ENCODE results near the gene CDADC1. TPM values are rescaled to one million over a fixed set of nuclear protein-coding genes. Genes with fewer than 3 reads are reported as not detected.
A peak's percentile ranks its signal among the peaks of the same experiment; 100 is the strongest.

Gene CDADC1
- total RNA-seq, 1 donor from 2014 or later: 11.4 TPM

GRCh38 chr13:49300276-49300675 is 52.6 kb downstream of the CDADC1 start:
- Histone ChIP-seq H3K4me3 (no peak overlapping the region), H3K27me3 (ENCODE audit: low read depth) (no peaks in the 10 kb centered on the region), H3K27ac (replicated peaks) (no peak overlapping the region), H3K4me1 (peaks cover 21% of the 10 kb centered on the region), H3K36me3 (no peaks in the 10 kb centered on the region), H3K9me3 (replicated peaks) (no peaks in the 10 kb centered on the region)
- intact Hi-C loops (cut with micrococcal nuclease): loop anchor here (5.0 to 10.0 kb wide), 2 partner anchors 135 to 307 kb away; no protein-coding TSS in a partner anchor
- TF ChIP-seq, protein P1, sequence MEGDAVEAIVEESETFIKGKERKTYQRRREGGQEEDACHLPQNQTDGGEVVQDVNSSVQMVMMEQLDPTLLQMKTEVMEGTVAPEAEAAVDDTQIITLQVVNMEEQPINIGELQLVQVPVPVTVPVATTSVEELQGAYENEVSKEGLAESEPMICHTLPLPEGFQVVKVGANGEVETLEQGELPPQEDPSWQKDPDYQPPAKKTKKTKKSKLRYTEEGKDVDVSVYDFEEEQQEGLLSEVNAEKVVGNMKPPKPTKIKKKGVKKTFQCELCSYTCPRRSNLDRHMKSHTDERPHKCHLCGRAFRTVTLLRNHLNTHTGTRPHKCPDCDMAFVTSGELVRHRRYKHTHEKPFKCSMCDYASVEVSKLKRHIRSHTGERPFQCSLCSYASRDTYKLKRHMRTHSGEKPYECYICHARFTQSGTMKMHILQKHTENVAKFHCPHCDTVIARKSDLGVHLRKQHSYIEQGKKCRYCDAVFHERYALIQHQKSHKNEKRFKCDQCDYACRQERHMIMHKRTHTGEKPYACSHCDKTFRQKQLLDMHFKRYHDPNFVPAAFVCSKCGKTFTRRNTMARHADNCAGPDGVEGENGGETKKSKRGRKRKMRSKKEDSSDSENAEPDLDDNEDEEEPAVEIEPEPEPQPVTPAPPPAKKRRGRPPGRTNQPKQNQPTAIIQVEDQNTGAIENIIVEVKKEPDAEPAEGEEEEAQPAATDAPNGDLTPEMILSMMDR (IDR thresholded peaks at IDR 0.05; ENCODE audit: borderline replicate concordance): no peak
- DNase-seq: no peak

DNA sequence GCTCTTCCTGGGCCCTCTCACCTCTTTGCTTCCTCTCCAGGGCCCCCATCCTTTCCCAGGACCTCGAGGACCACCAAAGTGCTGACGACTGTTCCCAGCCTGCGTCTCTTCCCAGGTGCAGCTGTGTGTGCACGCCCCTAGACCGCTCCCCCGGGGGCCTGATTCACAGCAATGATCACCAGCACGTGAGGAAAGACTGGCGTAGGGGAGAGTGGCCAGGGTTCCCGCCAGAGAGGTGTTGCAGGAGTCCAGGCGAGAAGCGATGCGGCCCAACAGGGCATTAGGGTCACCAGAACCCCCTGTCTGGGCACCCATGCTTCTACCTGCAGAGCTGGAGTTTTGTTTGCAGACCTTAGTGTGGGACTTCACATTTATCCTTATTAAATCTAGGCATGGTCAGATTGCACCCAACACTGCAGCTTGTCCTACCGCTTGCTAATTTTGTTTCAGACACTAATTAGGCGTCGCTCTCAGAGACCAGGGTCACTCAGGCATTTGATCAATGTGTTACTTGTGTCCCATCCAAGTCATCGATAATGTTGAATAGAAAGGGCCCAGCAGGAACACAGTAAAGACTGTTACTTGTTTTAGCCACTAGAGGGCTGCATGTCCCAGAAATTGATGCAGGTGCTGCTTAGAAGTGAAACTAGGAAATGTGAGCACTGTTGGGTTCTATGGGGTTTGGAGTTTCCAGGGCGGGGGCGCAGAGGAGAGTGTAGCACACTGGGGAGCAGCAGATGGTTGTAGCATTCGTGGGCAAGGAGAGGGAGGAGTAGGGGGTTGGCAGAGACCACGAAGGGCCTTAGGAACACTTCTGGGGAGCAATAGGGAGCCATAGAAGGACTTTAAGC is 53.2 kb downstream of the CDADC1 start:
- H3K27me3 ChIP-seq (ENCODE audit: low read depth): no peaks in the 10 kb centered on the region
- H3K4me3 ChIP-seq: peak overlapping the region; percentile 55
- TF ChIP-seq, protein P1 (IDR thresholded peaks at IDR 0.05; ENCODE audit: borderline replicate concordance): peak; percentile 89
- no peak for DNase-seq
- intact Hi-C loops (cut with micrococcal nuclease): loop anchor here (5.0 to 10.0 kb wide), 2 partner anchors 134 to 306 kb away; no protein-coding TSS in a partner anchor
- peak overlapping the region; percentile 52 for H3K27ac ChIP-seq (replicated peaks)
- H3K4me1 ChIP-seq: peaks cover 21% of the 10 kb centered on the region
- no peaks in the 10 kb centered on the region for H3K36me3 ChIP-seq
- no peaks in the 10 kb centered on the region for H3K9me3 ChIP-seq (replicated peaks)

- Histone ChIP-seq H3K36me3 (no peaks in the 10 kb centered on the region), H3K9me3 (replicated peaks) (no peaks in the 10 kb centered on the region), H3K4me1 (peaks cover 30% of the 10 kb centered on the region), H3K4me3 (no peak overlapping the region), H3K27me3 (ENCODE audit: low read depth) (no peaks in the 10 kb centered on the region), H3K27ac (replicated peaks) (peak overlapping the region; percentile 52)
- TF ChIP-seq, protein P1 (IDR thresholded peaks at IDR 0.05; ENCODE audit: borderline replicate concordance): no peak
- no peak for DNase-seq
- intact Hi-C loops (cut with micrococcal nuclease): loop anchor here (5.0 to 10.0 kb wide), 2 partner anchors 133 to 305 kb away; no protein-coding TSS in a partner anchor
Measured at GRCh38 chr13:49302222-49302621, 54.5 kb downstream of the CDADC1 start.

DNA sequence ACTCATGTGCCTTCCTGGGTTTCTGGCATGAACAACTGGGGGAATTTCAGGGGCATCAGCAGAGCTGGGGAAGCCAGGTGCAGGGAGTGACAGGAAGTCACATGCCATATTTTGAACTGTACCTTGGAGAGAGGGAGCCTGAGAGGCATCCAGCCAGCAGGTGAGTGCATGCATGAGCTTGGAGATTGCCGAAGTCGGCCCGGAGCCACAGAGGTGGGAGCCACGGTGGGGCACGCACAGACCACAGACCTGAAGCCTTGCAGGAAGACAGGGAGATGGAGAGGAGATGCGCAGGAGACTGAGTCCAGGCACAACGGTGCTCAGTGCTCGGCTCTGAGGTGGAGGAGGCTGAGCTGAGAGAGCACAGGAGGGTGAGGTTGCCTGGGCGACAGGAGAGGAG is 55.1 kb downstream of the CDADC1 start:
- peak overlapping the region; percentile 52 for H3K27ac ChIP-seq (replicated peaks)

GRCh38 chr13:49303533-49304252 is 56.0 kb downstream of the CDADC1 start:
- Histone ChIP-seq H3K27ac (replicated peaks) (peak overlapping the region; percentile 52), H3K4me3 (no peak overlapping the region), H3K9me3 (replicated peaks) (no peaks in the 10 kb centered on the region), H3K4me1 (peaks cover 45% of the 10 kb centered on the region), H3K36me3 (no peaks in the 10 kb centered on the region), H3K27me3 (ENCODE audit: low read depth) (no peaks in the 10 kb centered on the region)
- DNase-seq: no peak
- intact Hi-C loops (cut with micrococcal nuclease): loop anchor here (5.0 to 10.0 kb wide), 2 partner anchors 131 to 304 kb away; no protein-coding TSS in a partner anchor
- TF ChIP-seq, protein P1 (IDR thresholded peaks at IDR 0.05; ENCODE audit: borderline replicate concordance): no peak

More for the DNA sequence above, 55.1 kb downstream of the CDADC1 start:
- no peaks in the 10 kb centered on the region for H3K36me3 ChIP-seq
- H3K4me3 ChIP-seq: no peak overlapping the region
- H3K4me1 ChIP-seq: peaks cover 36% of the 10 kb centered on the region
- H3K27me3 ChIP-seq (ENCODE audit: low read depth): no peaks in the 10 kb centered on the region
- TF ChIP-seq, protein P1 (IDR thresholded peaks at IDR 0.05; ENCODE audit: borderline replicate concordance): no peak
- intact Hi-C loops (cut with micrococcal nuclease): loop anchor here (5.0 to 10.0 kb wide), 2 partner anchors 132 to 304 kb away; no protein-coding TSS in a partner anchor
- DNase-seq: no peak
- H3K9me3 ChIP-seq (replicated peaks): no peaks in the 10 kb centered on the region
